Measurements from ENCODE around the gene SLC50A1. TPM values are rescaled to one million over a fixed set of nuclear protein-coding genes. Genes with fewer than 3 reads are reported as not detected.
A peak's percentile ranks its signal among the peaks of the same experiment; 100 is the strongest.

Gene SLC50A1
- total and polyA plus RNA-seq, 9 of the 15 experiments (the other 6 are each of a cell fraction or from before 2014, with no cell fraction given): 46.5 to 132 (median 91.9) TPM

DNA sequence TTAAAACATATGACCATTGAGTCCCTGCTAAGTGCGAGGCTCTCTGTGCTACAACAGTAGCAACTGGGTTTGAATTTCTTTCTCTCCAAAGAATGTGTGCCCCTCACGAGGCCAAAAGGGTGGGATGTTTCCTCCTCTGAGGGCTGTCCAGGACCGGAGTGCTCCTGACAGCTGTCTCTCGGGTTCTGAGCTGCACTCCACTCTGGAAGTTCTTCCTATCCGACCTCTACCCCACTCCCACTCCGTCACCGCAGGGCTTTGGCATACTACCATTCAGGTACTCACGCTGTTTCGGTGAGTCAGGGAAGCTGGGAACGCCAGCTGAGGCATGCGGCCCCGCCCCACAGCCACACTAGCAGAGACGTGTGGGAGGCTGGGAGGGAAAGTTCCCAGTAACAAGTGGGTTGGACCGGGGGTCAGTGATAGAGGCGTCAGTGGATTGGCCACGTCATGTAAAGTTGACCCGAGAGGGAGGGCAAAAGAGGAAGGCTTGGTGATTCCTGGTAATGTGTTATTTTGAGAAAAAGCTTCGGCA is 705 bp upstream of the SLC50A1 start (continued):
- TF ChIP-seq, protein P1, sequence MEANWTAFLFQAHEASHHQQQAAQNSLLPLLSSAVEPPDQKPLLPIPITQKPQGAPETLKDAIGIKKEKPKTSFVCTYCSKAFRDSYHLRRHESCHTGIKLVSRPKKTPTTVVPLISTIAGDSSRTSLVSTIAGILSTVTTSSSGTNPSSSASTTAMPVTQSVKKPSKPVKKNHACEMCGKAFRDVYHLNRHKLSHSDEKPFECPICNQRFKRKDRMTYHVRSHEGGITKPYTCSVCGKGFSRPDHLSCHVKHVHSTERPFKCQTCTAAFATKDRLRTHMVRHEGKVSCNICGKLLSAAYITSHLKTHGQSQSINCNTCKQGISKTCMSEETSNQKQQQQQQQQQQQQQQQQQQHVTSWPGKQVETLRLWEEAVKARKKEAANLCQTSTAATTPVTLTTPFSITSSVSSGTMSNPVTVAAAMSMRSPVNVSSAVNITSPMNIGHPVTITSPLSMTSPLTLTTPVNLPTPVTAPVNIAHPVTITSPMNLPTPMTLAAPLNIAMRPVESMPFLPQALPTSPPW (CRISPR knock-in tag; IDR thresholded peaks at IDR 0.05): peak; percentile 74; the same call in 1 of the 2 replicates
- 0 out of 2 replicates have a peak, but pooled peaks have one; percentile 51 for TF ChIP-seq NFE2 (IDR thresholded peaks at IDR 0.05; ENCODE audit: low read depth)
- no peak for TF ChIP-seq ADNP (tag; IDR thresholded peaks at IDR 0.05)
- no peak for TF ChIP-seq ZNF717 (CRISPR knock-in tag; IDR thresholded peaks at IDR 0.05)
- no peak for TF ChIP-seq ILK (tag; IDR thresholded peaks at IDR 0.05; ENCODE audit: borderline replicate concordance, low read depth)
- TF ChIP-seq ARID1B (IDR thresholded peaks at IDR 0.05): peak; percentile 37; the same call in 1 of the 2 replicates
- no peak for TF ChIP-seq STAT6 (CRISPR knock-in tag; IDR thresholded peaks at IDR 0.05)
- TF ChIP-seq, protein P2, sequence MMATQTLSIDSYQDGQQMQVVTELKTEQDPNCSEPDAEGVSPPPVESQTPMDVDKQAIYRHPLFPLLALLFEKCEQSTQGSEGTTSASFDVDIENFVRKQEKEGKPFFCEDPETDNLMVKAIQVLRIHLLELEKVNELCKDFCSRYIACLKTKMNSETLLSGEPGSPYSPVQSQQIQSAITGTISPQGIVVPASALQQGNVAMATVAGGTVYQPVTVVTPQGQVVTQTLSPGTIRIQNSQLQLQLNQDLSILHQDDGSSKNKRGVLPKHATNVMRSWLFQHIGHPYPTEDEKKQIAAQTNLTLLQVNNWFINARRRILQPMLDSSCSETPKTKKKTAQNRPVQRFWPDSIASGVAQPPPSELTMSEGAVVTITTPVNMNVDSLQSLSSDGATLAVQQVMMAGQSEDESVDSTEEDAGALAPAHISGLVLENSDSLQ (IDR thresholded peaks at IDR 0.05): peak; percentile 78
- TF ChIP-seq MCM5 (IDR thresholded peaks at IDR 0.05; ENCODE audit: low read depth): no peak
- TF ChIP-seq, protein P3, sequence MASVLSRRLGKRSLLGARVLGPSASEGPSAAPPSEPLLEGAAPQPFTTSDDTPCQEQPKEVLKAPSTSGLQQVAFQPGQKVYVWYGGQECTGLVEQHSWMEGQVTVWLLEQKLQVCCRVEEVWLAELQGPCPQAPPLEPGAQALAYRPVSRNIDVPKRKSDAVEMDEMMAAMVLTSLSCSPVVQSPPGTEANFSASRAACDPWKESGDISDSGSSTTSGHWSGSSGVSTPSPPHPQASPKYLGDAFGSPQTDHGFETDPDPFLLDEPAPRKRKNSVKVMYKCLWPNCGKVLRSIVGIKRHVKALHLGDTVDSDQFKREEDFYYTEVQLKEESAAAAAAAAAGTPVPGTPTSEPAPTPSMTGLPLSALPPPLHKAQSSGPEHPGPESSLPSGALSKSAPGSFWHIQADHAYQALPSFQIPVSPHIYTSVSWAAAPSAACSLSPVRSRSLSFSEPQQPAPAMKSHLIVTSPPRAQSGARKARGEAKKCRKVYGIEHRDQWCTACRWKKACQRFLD (CRISPR knock-in tag; IDR thresholded peaks at IDR 0.05): no peak
- no peak for TF ChIP-seq LARP7 (IDR thresholded peaks at IDR 0.05)
- TF ChIP-seq EGR1 (conservative IDR thresholded peaks at IDR 0.05): peak; percentile 76
- TF ChIP-seq POLR2B (IDR thresholded peaks at IDR 0.05; ENCODE audit: low read depth, partially characterized antibody): no peak
- no peak for TF ChIP-seq PPARD (CRISPR knock-in tag; IDR thresholded peaks at IDR 0.05)
- TF ChIP-seq ZNF586 (CRISPR knock-in tag; conservative IDR thresholded peaks at IDR 0.05): no peak
- TF ChIP-seq IRF2 (CRISPR knock-in tag; IDR thresholded peaks at IDR 0.05): no peak
- TF ChIP-seq ATF1 (CRISPR knock-in tag; IDR thresholded peaks at IDR 0.05): peak; percentile 20; the same call in 1 of the 2 replicates
- TF ChIP-seq ATF1 (tag; IDR thresholded peaks at IDR 0.05): peak; percentile 94; the same call in 1 of the 2 replicates
- no peak for TF ChIP-seq HNRNPLL (IDR thresholded peaks at IDR 0.05; ENCODE audit: low read depth, low read length, poor library complexity, severe bottlenecking)
- TF ChIP-seq KLF16 (IDR thresholded peaks at IDR 0.05): peak; percentile 54; the same call in 1 of the 2 replicates
- TF ChIP-seq SFPQ (IDR thresholded peaks at IDR 0.05; ENCODE audit: low read depth, low read length): no peak

Measured in K562 (cell line).